Myometrial cell (primary cell): ENCODE results near the gene SPTSSA. TPM values are rescaled to one million over a fixed set of nuclear protein-coding genes. Genes with fewer than 3 reads are reported as not detected.

Experiments used
- total RNA-seq: library from RNA; depleted of rRNA; stranded (reverse); fragments of >200 nt; gene quantifications from 2 replicates; pipeline ENCODE4 v1.2.3, GENCODE V29; 2015

Gene SPTSSA, protein sequence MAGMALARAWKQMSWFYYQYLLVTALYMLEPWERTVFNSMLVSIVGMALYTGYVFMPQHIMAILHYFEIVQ
- total RNA-seq, result 8.9 and 11.5 TPM in 2 replicates

GRCh38 chr14:34462132-34462893, at the start of gene SPTSSA:
SPTSSA (minus strand) TSS chr14:34462240; CDS start chr14:34462207, 33 bp downstream.

Other genes with a start within 250 kb of the SPTSSA start
- gene EAPP, start 77.5 kb upstream of the SPTSSA start, total RNA-seq, result 34.6 and 38.6 TPM in 2 replicates
- 231 and 345 TPM in 2 replicates for gene SNX6, start 167.9 kb upstream of the SPTSSA start, total RNA-seq